PFSK-1 (cell line): ENCODE data around the gene C1QL3.

Experiments
- FOXP2 ChIP-seq: optimal IDR thresholded peaks from 2 replicates; pipeline ENCODE3; 2011; ENCODE audit warnings: borderline replicate concordance, control low read depth, inconsistent platforms; ENCODE audit not compliant: insufficient read depth; ENCODE audit errors: extremely low read length, extremely low read depth
- POLR2AphosphoS5 ChIP-seq: IDR thresholded peaks from 2 replicates; pipeline ENCODE4 v1.6.1; 2012; ENCODE audit warnings: low read depth, mild to moderate bottlenecking, control low read depth, low read length, moderate library complexity
- REST ChIP-seq, 2 experiments: IDR thresholded peaks; 2 replicates each; pipeline versions ENCODE4 v1.6.1 to v1.8.0; 2011 to 2012; ENCODE audit warnings: low read depth in 2 of 2, low read length in 2 of 2, control low read depth in 1 of 2, inconsistent platforms in 1 of 2, mild to moderate bottlenecking in 1 of 2, moderate library complexity in 1 of 2; ENCODE audit not compliant: insufficient read depth in 1 of 2
- SIN3A ChIP-seq: IDR thresholded peaks from 2 replicates; pipeline ENCODE4 v1.6.1; 2012; ENCODE audit warnings: mild to moderate bottlenecking, low read length, moderate library complexity, borderline replicate concordance; ENCODE audit not compliant: insufficient read depth
- TAF1 ChIP-seq: IDR thresholded peaks from 2 replicates; pipeline ENCODE4 v1.6.1; 2012; ENCODE audit warnings: low read length, control low read depth, borderline replicate concordance; ENCODE audit not compliant: insufficient read depth

Gene C1QL3

GRCh38 chr10:16562891-16563290, 41.2 kb upstream of the C1QL3 start:
- no peak for TF ChIP-seq TAF1
- TF ChIP-seq REST (IDR thresholded peaks at IDR 0.05; ENCODE audit: insufficient read depth in 1 of 2, low read depth in 2 of 2, low read length in 2 of 2), result no peak
- no peak for TF ChIP-seq SIN3A
- no peak for TF ChIP-seq POLR2AphosphoS5
- TF ChIP-seq FOXP2, result no peak

GRCh38 chr10:16559236-16559773, 37.6 kb upstream of the C1QL3 start:
- TF ChIP-seq SIN3A (no peak), TAF1 (no peak), POLR2AphosphoS5 (no peak), REST (IDR thresholded peaks at IDR 0.05; ENCODE audit: insufficient read depth in 1 of 2, low read depth in 2 of 2, low read length in 2 of 2) (no peak), FOXP2 (no peak)

- TF ChIP-seq SIN3A (no peak), POLR2AphosphoS5 (no peak), REST (IDR thresholded peaks at IDR 0.05; ENCODE audit: insufficient read depth in 1 of 2, low read depth in 2 of 2, low read length in 2 of 2) (no peak), TAF1 (no peak), FOXP2 (no peak)
These were observed 26.3 kb upstream of the C1QL3 start for GRCh38 chr10:16547973-16548372.

- TF ChIP-seq POLR2AphosphoS5 (no peak), SIN3A (no peak), REST (IDR thresholded peaks at IDR 0.05; ENCODE audit: insufficient read depth in 1 of 2, low read depth in 2 of 2, low read length in 2 of 2) (no peak), FOXP2 (no peak), TAF1 (no peak)
These were observed 23.5 kb upstream of the C1QL3 start for GRCh38 chr10:16545116-16545736.
